HepG2 (cell line): ENCODE measurements around the gene KRT82. TPM values are rescaled to one million over a fixed set of nuclear protein-coding genes. Genes with fewer than 3 reads are reported as not detected.

Source experiments
- ATAC-seq: fragments of 200-7000 bp; cut with Tn5 transposase; 3 replicates; pipeline ENCODE4 v1.9.1; 2020; ENCODE audit warnings: mild to moderate bottlenecking, moderate library complexity
- BruUV-seq: library from RNA; stranded (reverse); fragments of 400-500 nt; replicated peaks from 2 replicates; lab custom pipeline; 2021; lab: Mats Ljungman, UMichigan
- CTCF ChIA-PET: fragments of 300-600 bp; formaldehyde crosslinking; extraction: SDS; loops from one replicate; lab custom pipeline; 2021; ENCODE audit warnings: low total read pairs, inconsistent platforms, low intra/inter-chr PET ratio; lab: Yijun Ruan, JAX
- POLR2A ChIA-PET: fragments of 350-600 bp; sonication (Branson Sonifier 250); formaldehyde crosslinking; loops from one replicate; lab custom pipeline; 2020; ENCODE audit warnings: antibody characterized with exemption, inconsistent platforms; lab: Yijun Ruan, JAX
- DNase-seq: peaks from one replicate; pipeline ENCODE4 v3.0.0-alpha.2; 2015; ENCODE audit warnings: low spot score
- FAIRE-seq: peaks from 3 replicates; lab custom pipeline; 2011; peaks lifted over from hg19 to GRCh38; lab: Jason Lieb, UNC
- H2AFZ ChIP-seq: one replicate; pipeline ENCODE4 v1.6.1; 2011; ENCODE audit warnings: low read length, inconsistent platforms
- H3K27ac ChIP-seq: fragments of 300-600 bp; 3 replicates; pipeline ENCODE4 v1.8.0; 2011; ENCODE audit warnings: mixed run types, mild to moderate bottlenecking, mixed read lengths, low read length, inconsistent platforms; ENCODE audit not compliant: insufficient read depth; ENCODE audit errors: extremely low read length
- H3K27me3 ChIP-seq, 2 experiments: fragments of 200-600 bp in 1 of 2; 2 replicates in 1 of 2; 3 replicates in 1 of 2; pipeline versions ENCODE4 v1.6.0 to v1.8.0; 2011; ENCODE audit warnings: low read length in 2 of 2, mild to moderate bottlenecking in 2 of 2, moderate library complexity in 2 of 2, inconsistent platforms in 1 of 2; ENCODE audit not compliant: insufficient read depth in 2 of 2, control insufficient read depth in 1 of 2
- H3K36me3 ChIP-seq, 2 experiments: fragments of 200-600 bp in 1 of 2; replicated peaks in 1 of 2; 2 replicates in 1 of 2; 3 replicates in 1 of 2; pipeline versions ENCODE4 v1.5.1 to v1.8.0; 2011; ENCODE audit warnings: low read length in 2 of 2, inconsistent platforms in 1 of 2; ENCODE audit not compliant: insufficient read depth in 2 of 2, control insufficient read depth in 1 of 2
- H3K4me1 ChIP-seq: 2 replicates; pipeline ENCODE4 v1.5.1; 2012; ENCODE audit warnings: low read length, inconsistent platforms; ENCODE audit not compliant: insufficient read depth
- H3K4me2 ChIP-seq: 2 replicates; pipeline ENCODE4 v1.6.0; 2011; ENCODE audit warnings: low read depth, low read length, inconsistent platforms
- H3K4me3 ChIP-seq, 3 experiments: fragments of 200-600 bp in 1 of 3; sonication (generic), shearing (Covaris generic) in 1 of 3; replicated peaks in 1 of 3; 2 replicates each; pipeline ENCODE4 v1.5.1; 2011 to 2016; ENCODE audit warnings: low read length in 3 of 3, inconsistent platforms in 2 of 3, low read depth in 2 of 3, mild to moderate bottlenecking in 2 of 3, control low read depth in 1 of 3, mixed read lengths in 1 of 3; ENCODE audit not compliant: insufficient read depth in 1 of 3
- H3K79me2 ChIP-seq: one replicate; pipeline ENCODE4 v1.6.1; 2011; ENCODE audit warnings: low read length, inconsistent platforms; ENCODE audit not compliant: insufficient read depth
- H3K9ac ChIP-seq: 2 replicates; pipeline ENCODE4 v1.6.0; 2011; ENCODE audit warnings: mild to moderate bottlenecking, low read depth, low read length, inconsistent platforms; ENCODE audit not compliant: insufficient read depth
- H3K9me3 ChIP-seq: 2 replicates; pipeline ENCODE4 v1.5.1; 2012; ENCODE audit warnings: mild to moderate bottlenecking, low read length
- H4K20me1 ChIP-seq: 2 replicates; pipeline ENCODE4 v1.6.0; 2011; ENCODE audit warnings: inconsistent platforms, mild to moderate bottlenecking, low read length, moderate library complexity; ENCODE audit not compliant: insufficient read depth
- ARID2 ChIP-seq: sonication (generic); formaldehyde crosslinking; IDR thresholded peaks from 2 replicates; pipeline ENCODE4 v1.8.1; 2022; ENCODE audit warnings: mild to moderate bottlenecking, missing genetic modification reagents, borderline replicate concordance
- ATAD3A ChIP-seq: sonication (generic); formaldehyde crosslinking; IDR thresholded peaks from 2 replicates; pipeline ENCODE4 v1.4.0; 2020; ENCODE audit warnings: missing genetic modification reagents
- CEBPB ChIP-seq: IDR thresholded peaks from 2 replicates; pipeline ENCODE4 v1.6.1; 2011; ENCODE audit warnings: low read depth, low read length, improper control_type of control experiment, borderline replicate concordance
- ETV5 ChIP-seq: IDR thresholded peaks from 2 replicates; pipeline ENCODE4 v1.6.1; 2018; ENCODE audit warnings: missing biosample characterization, missing genetic modification reagents, inconsistent platforms, borderline replicate concordance
- GMEB2 ChIP-seq: IDR thresholded peaks from 2 replicates; pipeline ENCODE4 v1.6.1; 2016; ENCODE audit warnings: missing biosample characterization, missing genetic modification reagents, low read depth
- MATR3 ChIP-seq: sonication (generic); formaldehyde crosslinking; IDR thresholded peaks from 2 replicates; pipeline ENCODE4 v1.4.0; 2020; ENCODE audit warnings: missing genetic modification reagents
- MXD3 ChIP-seq: IDR thresholded peaks from 2 replicates; pipeline ENCODE4 v1.6.1; 2016; ENCODE audit warnings: mild to moderate bottlenecking, missing biosample characterization, missing genetic modification reagents
- NKX3-1 ChIP-seq: sonication (generic); formaldehyde crosslinking; IDR thresholded peaks from 2 replicates; pipeline ENCODE4 v1.5.0; 2020; ENCODE audit warnings: missing genetic modification reagents
- STAG1 ChIP-seq: sonication (generic); formaldehyde crosslinking; IDR thresholded peaks from 2 replicates; pipeline ENCODE4 v1.4.0; 2020; ENCODE audit warnings: missing genetic modification reagents
- TAF1 ChIP-seq: sonication (generic); formaldehyde crosslinking; IDR thresholded peaks from 2 replicates; pipeline ENCODE4 v1.4.0; 2020; ENCODE audit warnings: missing genetic modification reagents
- U2AF1 ChIP-seq: fragments of 200-400 bp; formaldehyde crosslinking; optimal IDR thresholded peaks from 2 replicates; pipeline ENCODE3; 2017; ENCODE audit warnings: mild to moderate bottlenecking, low read depth, low read length
- ZBTB3 ChIP-seq: sonication (generic); formaldehyde crosslinking; IDR thresholded peaks from 2 replicates; pipeline ENCODE4 v1.4.0; 2020; ENCODE audit warnings: low read depth, mild to moderate bottlenecking, moderate library complexity, missing genetic modification reagents, borderline replicate concordance
- ZEB1 ChIP-seq: IDR thresholded peaks from 2 replicates; pipeline ENCODE4 v1.6.1; 2012; ENCODE audit warnings: mild to moderate bottlenecking, low read depth, inconsistent platforms; ENCODE audit not compliant: insufficient replicate concordance
- ZKSCAN5 ChIP-seq: sonication (generic); formaldehyde crosslinking; IDR thresholded peaks from 2 replicates; pipeline ENCODE4 v1.5.1; 2020; ENCODE audit warnings: mild to moderate bottlenecking, missing genetic modification reagents
- ZNF317 ChIP-seq: sonication (generic); formaldehyde crosslinking; IDR thresholded peaks from 2 replicates; pipeline ENCODE4 v1.5.0; 2020; ENCODE audit warnings: mild to moderate bottlenecking, missing genetic modification reagents
- ZNF329 ChIP-seq: sonication (generic); formaldehyde crosslinking; IDR thresholded peaks from 2 replicates; pipeline ENCODE4 v1.9.0; 2021; ENCODE audit warnings: low read depth, mild to moderate bottlenecking, missing genetic modification reagents
- ZNF44 ChIP-seq: sonication (generic); formaldehyde crosslinking; IDR thresholded peaks from 2 replicates; pipeline ENCODE4 v1.5.1; 2020; ENCODE audit warnings: mild to moderate bottlenecking, missing genetic modification reagents
- ZNF557 ChIP-seq: sonication (generic); formaldehyde crosslinking; IDR thresholded peaks from 2 replicates; pipeline ENCODE4 v1.4.0; 2020; ENCODE audit warnings: missing genetic modification reagents
- ZNF652 ChIP-seq: IDR thresholded peaks from 2 replicates; pipeline ENCODE4 v1.6.1; 2016; ENCODE audit warnings: low read depth, borderline replicate concordance
- WGBS: methylation state at CpG from one replicate; pipeline ENCODE4 v1.1.6; 2017; ENCODE audit warnings: low lambda C conversion rate; 5-methylcytosine and 5-hydroxymethylcytosine counted together
- in situ Hi-C: cut with HindIII; loops from 2 replicates; pipeline ENCODE4 v1.10.0; 2017; ENCODE audit warnings: low pct_unique_long_range_greater_than_20kb; ENCODE audit not compliant: extremely low pct_ligation_motif_present
- intact Hi-C: fragments of 100-400 bp; cut with micrococcal nuclease; formaldehyde crosslinking; loops from one replicate; pipeline ENCODE4 v1.10.0; 2022; ENCODE audit not compliant: unreplicated experiment
- polyA plus RNA-seq, 8 experiments: library from polyadenylated mRNA; depleted of rRNA in 3 of 8; stranded (reverse) in 7 of 8; unstranded in 1 of 8; fragments of >200 nt; fragmentation: Illumina TruSeq in 4 of 8; extraction: Trizol in 4 of 8; gene quantifications; 2 replicates each; pipeline versions ENCODE4 v1.2.1 to v1.2.3, GENCODE V29; 2011 to 2016; ENCODE audit warnings: low read depth in 4 of 8, missing spikeins in 1 of 8, mixed read lengths in 1 of 8; ENCODE audit not compliant: insufficient read depth in 1 of 8
- total RNA-seq, 5 experiments: library from RNA; depleted of rRNA; stranded (reverse); fragments of >200 nt; fragmentation: Illumina TruSeq; extraction: Trizol; gene quantifications; 2 replicates each; pipeline ENCODE4 v1.2.3, GENCODE V29; 2016; ENCODE audit warnings: low read depth in 1 of 5
- TF ChIP-seq, protein P1 (sequence below): sonication (generic); formaldehyde crosslinking; IDR thresholded peaks from 2 replicates; pipeline ENCODE4 v1.5.0; 2020; ENCODE audit warnings: mild to moderate bottlenecking, missing genetic modification reagents, moderate library complexity

Gene KRT82
- total and polyA plus RNA-seq, 2 of the 13 experiments (the other 11 are each of a cell fraction or from before 2014, with no cell fraction given): not detected

GRCh38 chr12:52395761-52396434 is 10.2 kb downstream of the KRT82 start:
- TF ChIP-seq ATAD3A (CRISPR knock-in tag) (no peak), ZNF557 (no peak), ETV5 (no peak), MXD3 (CRISPR knock-in tag) (no peak), ZNF652 (no peak), ZNF317 (CRISPR knock-in tag) (no peak), ARID2 (no peak), GMEB2 (CRISPR knock-in tag) (no peak), ZKSCAN5 (no peak), ZBTB3 (CRISPR knock-in tag) (no peak), MATR3 (CRISPR knock-in tag) (no peak), CEBPB (peak; percentile 43; the same call in 1 of the 2 replicates), TAF1 (no peak), ZNF44 (no peak), ZEB1 (peak; percentile 64), STAG1 (CRISPR knock-in tag) (no peak), NKX3-1 (CRISPR knock-in tag) (no peak), U2AF1 (no peak), ZNF329 (CRISPR knock-in tag) (no peak)
- TF ChIP-seq, protein P1, sequence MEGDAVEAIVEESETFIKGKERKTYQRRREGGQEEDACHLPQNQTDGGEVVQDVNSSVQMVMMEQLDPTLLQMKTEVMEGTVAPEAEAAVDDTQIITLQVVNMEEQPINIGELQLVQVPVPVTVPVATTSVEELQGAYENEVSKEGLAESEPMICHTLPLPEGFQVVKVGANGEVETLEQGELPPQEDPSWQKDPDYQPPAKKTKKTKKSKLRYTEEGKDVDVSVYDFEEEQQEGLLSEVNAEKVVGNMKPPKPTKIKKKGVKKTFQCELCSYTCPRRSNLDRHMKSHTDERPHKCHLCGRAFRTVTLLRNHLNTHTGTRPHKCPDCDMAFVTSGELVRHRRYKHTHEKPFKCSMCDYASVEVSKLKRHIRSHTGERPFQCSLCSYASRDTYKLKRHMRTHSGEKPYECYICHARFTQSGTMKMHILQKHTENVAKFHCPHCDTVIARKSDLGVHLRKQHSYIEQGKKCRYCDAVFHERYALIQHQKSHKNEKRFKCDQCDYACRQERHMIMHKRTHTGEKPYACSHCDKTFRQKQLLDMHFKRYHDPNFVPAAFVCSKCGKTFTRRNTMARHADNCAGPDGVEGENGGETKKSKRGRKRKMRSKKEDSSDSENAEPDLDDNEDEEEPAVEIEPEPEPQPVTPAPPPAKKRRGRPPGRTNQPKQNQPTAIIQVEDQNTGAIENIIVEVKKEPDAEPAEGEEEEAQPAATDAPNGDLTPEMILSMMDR (CRISPR knock-in tag): peak; percentile 49
- 45% methylated on average over 15 of the region's 20 CpGs for WGBS
- no peak overlapping the region for H2AFZ ChIP-seq
- in situ Hi-C loops (loop anchor here (25.0 kb wide), 1 partner anchor 591 kb away; no protein-coding TSS in a partner anchor), intact Hi-C loops (no loop called here)
- H3K27me3 ChIP-seq: peaks cover 0 to 5% of the 10 kb centered on the region in 2 experiments; a peak in 1 of 5 replicates
- ATAC-seq (peak; percentile 80), FAIRE-seq (no peak), DNase-seq (peak; percentile 33)
- no peak overlapping the region for H3K4me3 ChIP-seq
- BruUV-seq: no TSS peak
- no peaks in the 10 kb centered on the region for H3K9me3 ChIP-seq
- no peaks in the 10 kb centered on the region for H3K4me1 ChIP-seq
- CTCF ChIA-PET: interaction anchor here (0.7 kb wide), 1 partner anchor 483 kb away, joined by 3 read pairs; no protein-coding TSS in a partner anchor
- POLR2A ChIA-PET: no interaction called here
- no peak overlapping the region for H3K4me2 ChIP-seq
- H3K36me3 ChIP-seq: no peaks in the 10 kb centered on the region
- H3K79me2 ChIP-seq: no peaks in the 10 kb centered on the region
- no peaks in the 10 kb centered on the region for H4K20me1 ChIP-seq
- H3K27ac ChIP-seq: no peak overlapping the region
- no peak overlapping the region for H3K9ac ChIP-seq
